Measurements from ENCODE around the gene FGD4. TPM values are rescaled to one million over a fixed set of nuclear protein-coding genes. Genes with fewer than 3 reads are reported as not detected.
A peak's percentile ranks its signal among the peaks of the same experiment; 100 is the strongest.

The FGD4 gene
- total RNA-seq, 1 donor from 2014 or later: 65.5 TPM

DNA sequence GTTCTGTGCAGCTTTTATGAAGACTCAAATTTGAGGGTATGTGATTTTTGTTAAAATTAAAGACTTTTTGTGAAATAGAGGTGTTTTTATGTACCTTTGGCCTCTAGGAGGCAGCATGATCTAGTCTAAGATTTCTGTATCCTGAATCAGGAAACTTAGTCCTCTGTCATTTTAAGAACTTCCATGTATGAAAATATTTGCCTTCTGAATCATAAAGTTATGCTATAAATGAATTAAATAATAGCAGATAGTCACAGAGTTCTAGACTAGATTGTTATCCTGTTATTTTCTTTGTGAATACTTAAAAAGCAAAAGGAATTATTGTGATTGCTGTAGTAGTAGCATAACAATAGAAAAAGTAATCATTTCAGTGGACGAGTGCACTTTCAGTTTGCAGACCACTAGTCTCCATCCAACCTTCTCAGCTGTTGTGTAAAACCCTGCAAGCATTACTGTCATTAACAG, 56.3 kb downstream of the FGD4 start:
- DNase-seq: no peak
- Histone ChIP-seq H3K9me3 (no peaks in the 10 kb centered on the region), H3K27ac (peak overlapping the region; percentile 59), H3K4me3 (peak overlapping the region; percentile 39), H3K4me1 (peaks cover 31% of the 10 kb centered on the region), H3K36me3 (no peaks in the 10 kb centered on the region), H3K27me3 (no peaks in the 10 kb centered on the region)
- ATAC-seq: peak; percentile 77
- peak; percentile 70 for TF ChIP-seq CTCF (IDR thresholded peaks at IDR 0.05)
- intact Hi-C loops (cut with DNase I): no loop called here

GRCh38 chr12:32457251-32458025, 58.1 kb downstream of the FGD4 start:
- no peaks in the 10 kb centered on the region for H3K9me3 ChIP-seq
- DNase-seq: no peak
- intact Hi-C loops (cut with DNase I): no loop called here
- H3K4me3 ChIP-seq: no peak overlapping the region
- no peak for ATAC-seq
- H3K27me3 ChIP-seq: no peaks in the 10 kb centered on the region
- TF ChIP-seq CTCF (IDR thresholded peaks at IDR 0.05): no peak
- H3K36me3 ChIP-seq: no peaks in the 10 kb centered on the region
- peaks cover 30% of the 10 kb centered on the region for H3K4me1 ChIP-seq
- no peak overlapping the region for H3K27ac ChIP-seq

DNA sequence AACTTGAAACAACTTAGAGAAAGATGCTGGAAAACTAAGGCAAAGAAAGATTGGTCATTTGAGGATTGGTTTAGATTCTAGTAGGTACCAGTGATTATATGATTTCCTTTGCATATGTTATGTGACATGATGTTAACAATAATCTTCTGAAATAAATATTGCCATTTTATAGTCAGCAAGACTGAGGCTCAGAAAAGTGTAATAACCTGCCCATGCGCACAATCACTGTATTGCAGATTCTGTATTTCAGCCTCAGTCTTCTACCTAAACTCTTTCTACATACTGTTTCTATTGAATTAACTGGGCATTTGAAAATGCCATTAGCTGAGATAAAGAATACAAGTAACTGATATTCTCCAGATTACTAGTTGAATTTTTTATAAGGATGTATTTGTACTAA, 61.3 kb downstream of the FGD4 start:
- Histone ChIP-seq H3K9me3 (no peaks in the 10 kb centered on the region), H3K27me3 (no peaks in the 10 kb centered on the region), H3K4me3 (no peak overlapping the region), H3K27ac (no peak overlapping the region), H3K4me1 (peaks cover 20% of the 10 kb centered on the region), H3K36me3 (no peaks in the 10 kb centered on the region)
- DNase-seq: no peak
- no peak for ATAC-seq
- TF ChIP-seq CTCF (IDR thresholded peaks at IDR 0.05): no peak
- intact Hi-C loops (cut with DNase I): no loop called here

- Histone ChIP-seq H3K9me3 (no peaks in the 10 kb centered on the region), H3K27ac (no peak overlapping the region), H3K27me3 (no peaks in the 10 kb centered on the region), H3K4me1 (no peaks in the 10 kb centered on the region), H3K36me3 (no peaks in the 10 kb centered on the region), H3K4me3 (no peak overlapping the region)
- TF ChIP-seq CTCF (IDR thresholded peaks at IDR 0.05): no peak
- ATAC-seq (peak; percentile 25), DNase-seq (no peak)
- intact Hi-C loops (cut with DNase I): no loop called here
Measured at GRCh38 chr12:32462908-32463307, 63.5 kb downstream of the FGD4 start.

DNA sequence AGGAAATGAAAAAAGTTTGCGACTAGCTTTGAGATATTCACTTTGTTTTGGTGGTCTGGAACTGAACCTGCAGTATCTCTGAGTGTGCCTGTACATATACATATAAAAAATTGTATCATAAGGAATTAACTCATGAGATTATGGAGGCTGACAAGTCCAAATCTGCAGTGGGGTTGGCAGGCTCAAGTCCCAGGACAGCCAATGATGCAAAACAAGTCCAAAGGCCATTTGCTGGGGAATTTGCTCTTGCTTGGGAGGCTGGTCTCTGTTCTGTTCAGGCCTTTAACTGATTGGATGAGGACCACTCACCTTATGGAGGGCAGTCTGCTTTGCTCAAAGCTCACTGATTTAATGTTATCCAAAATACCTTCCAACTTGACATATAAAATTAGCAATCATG, 66.8 kb downstream of the FGD4 start:
- intact Hi-C loops (cut with DNase I): no loop called here
- Histone ChIP-seq H3K4me3 (no peak overlapping the region), H3K27ac (no peak overlapping the region), H3K4me1 (no peaks in the 10 kb centered on the region), H3K27me3 (no peaks in the 10 kb centered on the region), H3K9me3 (no peaks in the 10 kb centered on the region), H3K36me3 (no peaks in the 10 kb centered on the region)
- ATAC-seq (no peak), DNase-seq (no peak)
- no peak for TF ChIP-seq CTCF (IDR thresholded peaks at IDR 0.05)

Data from upper lobe of right lung (tissue), 1 donor.